G401.6 (cell line): Measurements from ENCODE around the gene CTSE.

Source experiments
- FAIRE-seq: peaks from 2 replicates; lab custom pipeline; 2012; peaks lifted over from hg19 to GRCh38; lab: Jason Lieb, UNC

Gene CTSE

DNA sequence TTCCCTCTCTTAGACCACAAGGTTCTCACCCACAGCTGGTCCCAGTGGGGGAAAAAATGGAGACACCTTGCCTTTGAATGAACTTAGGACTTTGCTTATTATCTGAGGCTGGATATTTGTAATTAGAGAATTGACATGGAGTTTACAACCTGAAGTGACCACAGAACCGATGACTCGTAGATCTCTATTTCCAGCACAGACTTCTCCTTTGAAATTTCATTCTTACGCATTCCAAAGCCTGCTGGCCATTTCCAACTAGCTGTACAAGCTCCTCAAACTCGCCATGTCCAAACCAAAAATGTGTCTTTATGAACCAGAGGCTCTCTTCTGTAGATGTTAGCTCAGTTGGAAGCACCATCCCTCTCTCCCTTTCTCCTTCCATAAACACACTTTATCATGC lies 32.5 kb downstream of the CTSE start:
- no peak for FAIRE-seq

DNA sequence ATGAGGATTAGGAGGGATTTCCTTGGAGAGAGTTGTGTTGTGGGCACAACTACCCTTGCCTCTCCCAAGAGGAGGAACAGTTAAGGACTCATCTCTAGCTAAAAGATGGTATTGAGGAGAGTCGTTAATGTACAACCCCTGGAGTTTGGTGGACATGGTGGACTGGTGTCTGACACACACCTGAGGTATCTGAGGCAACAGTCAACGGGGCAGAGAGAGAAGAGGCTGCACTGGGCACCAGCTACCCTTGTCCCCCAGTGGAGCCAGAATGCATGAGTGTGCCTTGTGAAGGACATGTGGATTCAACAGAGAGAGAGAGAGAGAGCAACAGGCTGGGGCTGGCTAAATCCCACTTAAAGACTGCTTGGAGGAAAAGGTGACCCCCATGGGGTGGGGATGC lies 33.5 kb downstream of the CTSE start:
- FAIRE-seq, result no peak

DNA sequence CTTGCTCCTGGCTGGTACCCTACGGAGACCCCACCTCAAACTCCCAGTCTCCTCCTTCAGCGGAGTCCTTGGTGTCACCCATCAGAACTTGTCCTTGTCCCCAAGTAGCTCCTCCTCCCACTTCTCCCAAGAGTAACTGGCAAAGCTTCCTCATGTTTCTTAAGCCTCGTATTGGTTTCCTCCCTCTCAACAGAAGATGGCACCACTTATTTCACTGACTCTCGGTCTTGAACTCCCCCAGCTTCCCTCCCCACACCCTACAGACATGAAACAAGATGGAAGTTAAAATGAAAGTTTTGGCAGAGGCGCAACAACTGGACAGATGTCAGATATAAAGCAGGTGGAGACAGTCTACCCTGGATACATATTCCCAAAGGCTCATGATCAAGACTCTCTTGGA lies 33.9 kb downstream of the CTSE start:
- no peak for FAIRE-seq

DNA sequence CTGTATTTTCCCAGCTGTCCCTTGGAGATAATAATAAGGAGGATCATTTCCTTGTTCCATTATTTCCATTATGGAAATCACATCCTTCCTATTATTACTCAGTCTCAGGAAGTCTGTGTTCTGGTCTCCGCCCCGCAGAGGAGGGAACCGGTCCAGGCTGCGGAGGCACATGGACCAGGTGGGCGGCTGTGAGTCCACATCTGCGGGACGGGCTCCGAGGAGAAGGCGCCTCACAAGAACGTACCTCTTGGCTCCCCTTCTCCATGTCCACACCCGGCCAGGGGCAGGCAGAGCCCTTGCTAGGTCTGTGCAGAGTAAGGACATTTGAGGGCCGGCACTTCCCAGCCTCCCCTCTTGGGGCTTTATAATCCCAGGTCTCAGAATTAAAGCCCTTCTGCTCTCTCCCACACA lies 35.1 kb downstream of the CTSE start:
- FAIRE-seq, result no peak

DNA sequence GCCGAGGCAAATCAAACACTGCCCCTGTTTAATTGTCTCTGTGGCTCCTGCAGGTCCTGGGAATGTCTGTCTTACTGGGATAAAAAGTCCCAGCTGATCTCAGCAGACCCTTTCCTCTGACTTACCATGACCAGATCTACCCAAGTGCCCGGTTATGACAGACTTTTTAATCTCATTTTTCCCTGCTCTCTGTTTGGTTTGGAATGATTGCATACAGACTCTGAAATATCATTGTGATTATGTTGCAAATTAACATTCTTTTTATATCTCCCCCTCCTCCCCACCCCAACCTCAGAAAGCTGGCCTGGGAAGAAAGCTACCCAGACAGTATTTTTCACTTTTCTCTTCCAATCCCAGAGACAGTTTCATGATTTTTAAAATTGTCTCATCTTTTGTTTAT lies 36.8 kb downstream of the CTSE start:
- FAIRE-seq, result no peak

DNA sequence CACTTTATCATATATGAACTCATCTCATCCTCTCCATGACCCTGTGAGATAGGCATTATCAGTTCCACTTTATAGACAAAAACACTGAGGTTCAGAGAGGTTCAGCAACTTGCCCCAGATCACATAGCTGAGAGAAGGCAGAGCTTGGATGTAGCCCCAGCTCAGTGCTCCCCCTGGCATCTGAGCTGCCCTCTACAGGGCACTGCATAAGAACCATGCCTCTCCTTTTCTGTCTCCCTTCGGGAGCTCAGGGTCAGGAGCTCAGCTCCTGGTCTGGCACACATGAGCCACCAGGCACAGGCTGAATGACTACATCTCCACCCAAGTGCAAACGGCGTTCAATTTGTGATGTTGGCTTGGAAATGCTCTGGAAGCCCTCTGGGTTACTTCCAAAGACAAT lies 37.4 kb downstream of the CTSE start:
- FAIRE-seq, result no peak

DNA sequence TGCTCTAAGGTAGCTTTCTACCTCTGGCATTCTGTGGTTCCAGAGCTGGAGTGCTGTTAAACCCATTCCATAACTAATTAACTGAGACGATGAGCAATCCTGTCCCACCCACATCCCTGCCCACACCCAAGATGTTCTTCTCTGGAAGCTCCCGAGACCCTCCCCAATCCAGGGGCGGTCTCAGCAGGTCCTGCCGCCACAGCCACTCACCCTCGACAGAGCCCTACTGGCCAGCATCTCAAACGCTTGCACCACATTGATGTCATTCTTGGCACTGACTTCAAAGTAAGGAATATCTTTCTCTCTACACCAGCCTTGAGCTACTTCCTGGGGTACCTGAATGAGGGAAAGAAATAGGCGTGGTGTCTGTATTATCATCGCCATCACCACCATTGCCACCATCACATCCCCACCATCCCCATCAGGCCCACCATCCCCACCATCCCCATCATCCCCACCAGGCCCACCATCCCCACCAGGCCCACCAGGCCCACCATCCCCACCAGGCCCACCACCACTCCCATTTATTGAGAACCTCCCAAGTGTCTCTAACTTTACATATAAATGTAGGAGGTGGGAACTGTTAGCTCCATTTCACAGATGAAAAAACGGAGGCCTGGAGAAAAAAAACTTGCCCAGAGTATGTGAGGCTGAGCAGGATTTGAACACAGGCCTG lies 38.2 kb downstream of the CTSE start:
- FAIRE-seq, result no peak

DNA sequence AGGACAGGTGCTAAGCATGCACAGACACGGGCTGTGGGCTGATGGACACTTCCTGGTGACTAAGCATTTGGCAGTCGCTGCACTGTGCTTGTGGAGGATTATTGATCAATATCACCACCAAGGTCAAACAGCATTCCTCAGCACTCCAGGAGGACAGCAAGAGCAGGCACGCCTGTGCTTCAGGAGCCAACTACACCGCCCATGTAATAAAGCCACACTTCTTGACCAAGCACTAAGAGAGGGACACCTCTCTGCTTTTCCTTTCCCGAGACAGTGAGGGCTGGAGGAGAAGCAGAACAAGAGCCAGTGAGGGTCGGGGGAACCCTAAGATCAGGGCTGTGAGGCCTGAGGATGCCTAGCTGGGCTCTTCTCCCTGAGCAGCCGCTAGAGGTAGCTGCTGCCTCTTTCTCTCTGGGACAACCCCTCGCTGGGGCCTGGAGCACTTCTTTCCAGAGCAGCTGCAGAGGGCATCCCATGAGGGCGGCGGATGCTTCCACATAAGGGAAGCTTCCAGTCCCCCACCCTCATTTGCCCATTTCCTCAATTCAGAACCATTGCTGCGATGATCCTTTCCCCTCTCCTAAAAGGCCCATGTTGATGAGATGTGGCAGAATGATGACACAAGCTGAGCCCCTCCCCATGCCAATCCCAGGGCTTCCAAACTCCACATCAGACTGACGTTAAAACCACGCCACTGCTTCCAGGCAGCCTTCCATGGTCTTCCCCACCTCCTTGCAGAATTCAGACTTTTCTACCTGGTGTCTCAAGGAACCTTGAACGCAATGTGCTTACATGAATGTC lies 39.6 kb downstream of the CTSE start:
- no peak for FAIRE-seq

DNA sequence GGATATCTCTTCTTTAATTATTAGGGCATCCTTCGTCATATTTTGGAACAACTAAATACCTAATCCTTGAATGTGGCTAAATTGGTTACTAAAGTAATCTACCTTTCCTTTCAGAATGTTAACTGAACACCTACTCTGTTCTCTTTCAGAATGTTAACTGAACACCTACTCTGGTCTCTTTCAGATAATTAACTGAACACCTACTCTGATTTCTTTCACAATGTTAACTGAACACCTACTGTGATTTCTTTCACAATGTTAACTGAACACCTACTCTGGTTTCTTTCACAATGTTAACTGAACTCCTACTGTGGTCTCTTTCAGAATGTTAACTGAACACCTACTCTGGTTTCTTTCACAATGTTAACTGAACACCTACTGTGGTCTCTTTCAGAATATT lies 42.4 kb downstream of the CTSE start:
- FAIRE-seq, result no peak

DNA sequence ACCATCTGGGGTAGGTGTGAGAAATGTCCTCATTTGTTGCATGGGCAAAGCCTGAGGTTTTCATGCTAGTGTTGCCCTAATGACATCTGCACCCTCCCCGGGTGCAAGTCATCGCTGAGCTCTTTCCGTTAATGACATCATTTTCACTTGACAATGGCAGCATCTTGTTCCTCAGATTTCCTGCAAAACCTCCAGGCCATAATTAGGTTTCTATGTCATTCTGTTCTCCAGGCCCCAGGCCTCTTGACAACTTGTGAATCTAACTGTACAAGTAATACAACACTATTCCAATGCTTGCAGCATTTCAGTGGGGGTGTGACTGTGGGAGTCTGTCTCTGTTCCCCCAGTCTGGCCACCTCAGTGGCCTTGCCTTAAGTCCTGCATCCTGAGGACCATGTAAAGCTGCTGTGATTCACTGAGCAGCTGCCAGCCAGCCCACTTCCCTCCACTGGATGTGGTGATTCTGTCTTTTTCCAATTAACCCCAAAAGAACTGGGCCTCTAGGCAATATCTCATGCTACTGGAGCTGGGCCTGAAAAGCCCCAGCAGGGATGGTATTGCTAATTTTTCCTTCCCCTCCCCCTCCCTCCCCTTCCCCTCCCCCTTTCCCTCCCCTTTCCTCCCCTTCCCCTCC lies 43.3 kb downstream of the CTSE start:
- no peak for FAIRE-seq

DNA sequence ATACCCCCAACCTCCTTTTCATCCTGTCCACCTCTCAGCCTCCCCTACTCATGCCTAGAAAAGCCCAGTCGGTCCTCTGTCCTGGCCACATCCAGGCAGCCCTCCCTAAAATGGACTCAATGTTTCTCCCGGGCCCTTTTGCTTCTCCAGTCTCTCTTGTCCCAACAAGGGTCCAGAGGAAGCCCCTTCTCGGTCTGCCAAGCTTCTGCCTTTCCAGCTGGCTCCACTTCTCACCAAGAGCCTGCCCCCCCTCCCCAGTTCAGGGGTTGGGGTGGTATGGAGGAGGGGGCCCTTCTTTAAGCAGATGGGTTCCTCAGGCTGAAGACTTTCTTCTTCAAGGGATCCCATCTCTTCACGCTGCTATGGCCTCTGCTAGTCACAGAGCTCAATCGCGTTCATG lies 44.4 kb downstream of the CTSE start:
- no peak for FAIRE-seq

DNA sequence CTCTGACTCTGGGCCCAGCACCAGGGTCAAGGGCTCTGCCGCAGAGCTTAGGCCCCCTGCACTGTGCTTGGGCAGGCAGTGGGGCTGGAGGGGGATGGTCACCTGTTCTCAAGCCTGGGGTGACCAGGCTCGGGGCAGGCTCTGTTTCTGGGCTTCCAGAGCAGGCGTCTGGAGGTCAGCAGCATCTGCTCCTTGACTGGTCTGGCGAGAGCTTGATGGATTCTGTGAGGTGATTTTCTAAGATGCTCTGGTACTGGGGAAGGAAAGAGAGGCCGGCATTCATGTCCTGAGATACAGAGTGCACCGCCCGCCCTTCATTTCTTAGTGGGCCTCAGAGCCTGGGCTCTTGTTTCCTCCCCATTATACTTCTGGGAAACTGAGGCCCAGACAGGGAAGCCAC lies 45.0 kb downstream of the CTSE start:
- FAIRE-seq, result no peak

DNA sequence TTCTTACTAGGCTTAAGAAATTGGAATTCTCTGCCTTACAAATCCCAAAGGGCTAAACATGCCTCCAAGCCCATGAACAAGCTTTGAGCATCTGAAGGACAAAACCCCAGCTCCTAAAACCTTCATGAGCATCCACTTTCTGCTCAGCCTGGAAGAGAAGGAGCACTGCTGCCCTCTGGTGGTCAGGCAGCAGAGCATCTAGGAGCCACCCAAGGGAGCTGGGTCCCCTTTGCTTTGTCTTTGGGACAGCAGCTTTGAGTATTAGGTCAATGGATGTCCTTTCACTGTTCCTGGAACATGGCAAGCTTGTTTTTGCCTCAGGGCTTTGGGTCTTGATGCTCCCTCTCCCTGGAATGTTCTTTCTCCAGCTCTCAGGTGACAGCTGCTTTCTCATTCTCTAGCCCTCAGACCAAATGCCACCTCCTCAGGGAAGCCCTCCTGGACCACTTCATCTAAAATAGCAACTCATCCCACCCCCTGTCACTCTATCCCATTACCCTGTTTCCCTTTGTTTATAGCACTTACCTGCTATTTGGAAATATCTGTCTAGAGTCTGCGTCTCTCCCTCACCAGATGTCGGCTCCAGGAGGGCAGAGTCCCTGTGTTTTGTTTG lies 46.2 kb downstream of the CTSE start:
- no peak for FAIRE-seq

DNA sequence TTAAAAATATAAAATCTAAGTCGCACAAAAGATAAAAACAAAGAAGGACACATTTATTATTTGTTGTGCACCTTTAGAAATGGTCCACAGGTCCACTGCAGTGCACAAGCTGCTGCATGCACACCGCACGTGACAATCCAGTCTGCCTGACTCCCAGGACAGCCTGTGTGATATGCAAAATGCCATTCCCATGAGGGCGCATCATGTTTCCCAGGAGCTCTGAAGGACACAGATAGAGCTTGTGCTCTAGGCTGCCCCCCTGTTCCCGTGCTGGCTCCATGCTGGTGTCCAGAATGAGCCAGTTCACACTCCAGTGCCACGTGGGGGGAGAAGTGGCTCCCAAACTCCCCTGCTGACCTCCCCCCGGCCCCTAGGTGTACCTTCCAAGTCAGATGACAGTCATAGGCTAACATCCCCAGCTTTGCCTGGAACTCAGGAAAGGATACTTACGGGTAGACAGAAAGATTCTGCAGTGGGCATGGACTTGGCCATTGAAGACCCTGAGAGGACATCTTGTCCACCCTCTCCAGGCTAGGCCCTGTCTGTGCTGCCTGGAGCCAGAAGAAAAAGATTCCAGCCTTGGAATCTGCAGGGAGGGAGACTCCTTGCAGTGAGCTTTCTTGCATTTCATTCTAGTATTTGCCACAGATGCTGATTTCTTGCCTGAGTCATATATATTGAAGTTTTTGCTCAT lies 46.8 kb downstream of the CTSE start:
- no peak for FAIRE-seq

DNA sequence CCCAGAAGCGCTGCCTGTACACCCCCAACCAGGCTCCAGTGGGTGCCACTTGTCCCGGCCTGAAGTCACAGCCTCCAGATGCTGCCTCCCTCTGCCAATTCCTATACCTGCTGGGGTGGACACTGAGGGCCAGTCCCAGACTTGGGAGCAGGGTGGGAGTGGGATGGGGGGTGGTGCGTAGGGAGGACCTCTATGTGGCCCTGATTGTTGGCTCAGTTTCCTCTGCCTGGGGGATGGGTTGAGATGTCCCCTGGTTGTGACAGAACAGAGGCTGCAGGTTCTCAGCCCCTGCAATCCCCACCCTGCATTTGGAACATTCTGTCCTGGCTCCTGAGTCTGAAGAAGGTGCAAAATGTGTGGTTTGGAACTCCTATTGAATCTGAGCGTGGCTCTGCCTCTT lies 47.7 kb downstream of the CTSE start:
- FAIRE-seq, result no peak

DNA sequence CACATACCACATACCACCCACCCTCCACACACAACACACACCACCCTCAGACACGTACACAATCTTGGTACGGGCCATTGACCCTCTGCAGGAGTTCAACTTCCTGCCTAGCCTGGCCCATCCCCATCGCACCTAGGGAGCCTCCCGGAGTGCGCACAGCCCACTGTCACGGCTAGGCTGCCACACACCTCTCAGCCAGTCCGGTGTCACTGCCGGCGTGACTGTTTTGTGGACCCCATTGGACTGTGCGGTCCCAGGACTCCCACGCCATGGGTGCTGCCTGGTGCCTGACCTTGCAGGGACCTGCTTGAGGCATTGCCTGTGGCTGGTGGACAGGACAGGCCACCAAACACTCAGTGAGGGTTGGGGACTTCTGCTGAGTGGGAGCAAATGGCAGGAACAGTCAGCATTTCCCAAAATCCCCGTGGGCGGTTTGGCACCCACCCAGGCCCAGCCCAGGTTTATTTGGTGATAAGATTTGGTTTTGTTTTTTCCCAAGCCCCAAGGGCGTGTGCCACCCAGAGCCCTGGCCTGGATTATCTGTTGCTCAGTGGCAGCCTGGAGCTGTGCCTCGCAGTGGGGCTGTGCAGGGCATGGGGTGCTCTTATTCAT lies 48.2 kb downstream of the CTSE start:
- no peak for FAIRE-seq

DNA sequence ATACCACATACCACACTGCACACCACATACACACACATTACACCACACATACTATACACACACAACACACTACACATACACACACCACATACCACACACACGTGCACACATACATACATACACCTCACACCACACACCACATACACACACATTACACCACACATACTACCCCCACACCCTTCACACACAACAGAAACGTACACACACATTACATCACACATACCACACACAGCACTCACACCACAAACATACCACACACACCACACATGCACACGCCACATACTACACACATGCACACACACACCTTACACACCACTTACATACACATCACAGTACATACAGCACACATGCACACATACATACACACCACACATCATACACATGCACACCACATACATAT lies 49.0 kb downstream of the CTSE start:
- FAIRE-seq, result no peak

DNA sequence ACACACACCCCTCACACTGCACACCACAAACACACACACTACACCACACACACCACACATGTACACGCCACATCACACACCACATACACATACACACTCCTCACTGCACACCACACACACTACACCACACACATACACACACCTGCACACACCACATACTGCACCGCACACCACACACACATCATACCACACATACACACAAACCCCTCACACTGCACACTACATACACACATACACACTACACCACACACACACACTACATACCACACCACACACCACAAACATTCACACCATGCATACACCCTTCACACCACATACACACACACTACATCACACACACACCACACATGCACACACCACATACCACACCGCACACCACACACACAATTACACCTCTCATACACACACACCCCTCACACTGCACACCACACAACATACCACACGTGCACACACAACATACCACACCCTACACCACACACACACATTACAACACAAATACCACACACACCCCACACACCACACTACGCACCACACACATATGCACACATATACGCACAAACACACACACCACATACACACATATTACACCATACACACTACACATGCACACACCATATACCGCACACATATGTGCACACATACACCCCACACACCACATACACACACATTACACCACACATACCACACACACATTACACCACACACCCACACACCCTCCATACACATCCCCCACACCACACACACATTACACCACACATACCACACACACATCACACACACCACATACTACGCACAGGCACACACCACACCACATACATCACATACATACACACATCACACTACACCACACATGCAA lies 50.1 kb downstream of the CTSE start:
- FAIRE-seq, result no peak

DNA sequence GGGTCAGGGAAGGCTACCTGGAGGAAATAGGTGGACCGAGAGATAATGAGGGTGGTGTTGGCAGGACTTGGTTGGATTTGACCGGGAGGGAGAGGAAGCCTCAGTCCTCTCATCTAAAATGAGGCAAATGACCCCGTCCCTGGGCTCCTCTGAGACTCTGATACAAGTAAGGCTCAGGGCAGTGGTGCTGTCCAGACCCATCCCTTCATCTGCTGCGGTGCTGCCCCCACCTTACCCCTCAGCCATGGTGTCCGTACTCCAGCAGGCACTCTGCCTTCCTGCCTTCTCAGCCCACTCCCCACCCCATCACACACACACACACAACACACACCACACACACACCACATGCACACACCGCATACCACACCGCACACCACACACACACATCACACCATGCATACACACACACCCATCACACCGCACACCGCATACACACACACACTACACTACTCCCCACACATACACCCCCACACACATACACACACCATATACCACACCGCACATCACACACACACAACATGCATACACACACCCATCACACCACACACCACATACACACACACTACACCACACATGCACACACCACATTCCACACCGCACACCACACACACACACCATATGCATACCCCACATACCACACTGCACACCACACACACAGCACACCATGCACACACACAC lies 51.1 kb downstream of the CTSE start:
- no peak for FAIRE-seq

DNA sequence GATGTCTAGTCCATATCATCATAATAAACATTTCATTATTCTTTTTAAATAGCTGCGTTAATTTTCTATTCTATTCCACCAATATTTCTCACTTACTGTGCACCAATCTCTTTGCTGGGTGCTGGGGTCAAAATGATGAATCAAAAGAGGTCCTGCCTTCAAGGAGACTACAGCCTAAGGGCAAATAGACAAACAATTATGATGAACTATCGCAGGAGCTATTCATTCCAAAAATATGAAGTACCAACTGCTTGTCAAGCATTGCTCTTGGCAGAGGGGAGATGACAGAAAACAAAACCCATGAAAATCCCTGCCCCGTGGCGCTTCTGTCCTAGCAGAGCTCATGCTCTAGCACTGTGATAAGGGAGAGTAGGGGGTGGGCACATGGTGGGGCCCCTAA lies 51.6 kb downstream of the CTSE start:
- FAIRE-seq, result no peak

DNA sequence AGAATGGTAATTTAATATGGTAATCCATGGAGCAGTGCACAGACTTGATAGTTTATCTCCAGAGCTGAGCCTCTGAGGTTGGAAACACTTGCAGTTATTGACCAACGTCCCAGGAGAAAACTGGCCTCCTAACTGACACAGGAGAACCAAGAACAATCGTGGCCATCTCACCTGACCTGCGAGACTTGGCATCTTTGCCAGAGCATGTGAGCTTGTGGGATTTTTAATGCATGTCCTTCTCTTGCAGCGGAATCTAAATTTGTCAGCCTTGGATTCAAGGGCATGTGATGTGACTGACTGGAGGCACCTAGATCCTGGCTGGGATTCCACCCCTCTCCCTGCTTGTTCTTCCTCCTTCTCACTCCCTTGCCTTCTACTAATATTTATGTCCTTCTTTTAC lies 52.6 kb downstream of the CTSE start:
- no peak for FAIRE-seq
